Measurements from ENCODE around the gene MYPOP. TPM values are rescaled to one million over a fixed set of nuclear protein-coding genes. Genes with fewer than 3 reads are reported as not detected.
A peak's percentile ranks its signal among the peaks of the same experiment; 100 is the strongest.

Gene MYPOP
- total RNA-seq, 1 donor from 2014 or later, result 1.6 TPM

- H3K36me3 ChIP-seq, result no peaks in the 10 kb centered on the region
Measured at GRCh38 chr19:45866400-45867176, 35.8 kb downstream of the MYPOP start.

GRCh38 chr19:45865269-45865948 lies 37.0 kb downstream of the MYPOP start:
- Histone ChIP-seq H3K4me3 (no peak overlapping the region), H3K27ac (no peak overlapping the region), H3K4me1 (peaks cover 4 to 15% of the 10 kb centered on the region in 2 donors), H3K9me3 (no peaks in the 10 kb centered on the region), H3K36me3 (no peaks in the 10 kb centered on the region), H3K27me3 (peaks cover 9% of the 10 kb centered on the region)
- no peak for TF ChIP-seq CTCF (IDR thresholded peaks at IDR 0.05)
- intact Hi-C loops (cut with DNase I), result no loop called here
- DNase-seq (ENCODE audit: low spot score in 2 of 2), result no peak

More at GRCh38 chr19:45866400-45867176, 35.8 kb downstream of the MYPOP start:
- peaks cover 4 to 13% of the 10 kb centered on the region in 2 donors for H3K4me1 ChIP-seq
- no peak overlapping the region for H3K4me3 ChIP-seq
- H3K9me3 ChIP-seq, result no peaks in the 10 kb centered on the region
- no peak overlapping the region for H3K27ac ChIP-seq
- TF ChIP-seq CTCF (IDR thresholded peaks at IDR 0.05), result no peak
- DNase-seq (ENCODE audit: low spot score in 2 of 2), result no peak
- intact Hi-C loops (cut with DNase I), result no loop called here
- peaks cover 9% of the 10 kb centered on the region for H3K27me3 ChIP-seq

- no peaks in the 10 kb centered on the region for H3K9me3 ChIP-seq
- peaks cover 0 to 3% of the 10 kb centered on the region in 2 donors for H3K36me3 ChIP-seq
- no peak for TF ChIP-seq CTCF (IDR thresholded peaks at IDR 0.05)
- peaks cover 9% of the 10 kb centered on the region for H3K27me3 ChIP-seq
- intact Hi-C loops (cut with DNase I), result no loop called here
- H3K4me1 ChIP-seq, result peaks cover 4 to 15% of the 10 kb centered on the region in 2 donors
- no peak overlapping the region for H3K27ac ChIP-seq
- H3K4me3 ChIP-seq, result peak overlapping the region; percentile 73 to 88
- no peak for DNase-seq (ENCODE audit: low spot score in 2 of 2)
Measured at GRCh38 chr19:45864629-45865082, 37.8 kb downstream of the MYPOP start.

GRCh38 chr19:45863840-45864628 lies 38.4 kb downstream of the MYPOP start, which contains the start of gene FOXA3:
Gene FOXA3 (plus strand): TSS chr19:45864326. CDS start chr19:45864457, 131 bp downstream.
- Histone ChIP-seq H3K27me3 (peaks cover 9% of the 10 kb centered on the region), H3K36me3 (peaks cover 6 to 8% of the 10 kb centered on the region in 2 donors), H3K9me3 (no peaks in the 10 kb centered on the region), H3K4me1 (peaks cover 4 to 15% of the 10 kb centered on the region in 2 donors), H3K4me3 (peak within 1 kb of the TSS; percentile 73 to 88), H3K27ac (no peak within 1 kb of the TSS)
- DNase-seq (ENCODE audit: low spot score in 2 of 2), result peak in 1 of 2 donors; percentile 72
- peak; percentile 38 to 59 (median 39) for TF ChIP-seq CTCF (IDR thresholded peaks at IDR 0.05)
- intact Hi-C loops (cut with DNase I), result loop anchor here (1.0 to 2.0 kb wide), 7 partner anchors 22 to 133 kb away; partner anchors contain the start of genes CCDC61, FBXO46, IRF2BP1 and MYPOP

- Histone ChIP-seq H3K9me3 (no peaks in the 10 kb centered on the region), H3K36me3 (peaks cover 6 to 8% of the 10 kb centered on the region in 2 donors), H3K27ac (no peak overlapping the region), H3K27me3 (peaks cover 9% of the 10 kb centered on the region), H3K4me1 (peaks cover 4 to 15% of the 10 kb centered on the region in 2 donors), H3K4me3 (peak overlapping the region; percentile 73 to 88)
- intact Hi-C loops (cut with DNase I), result loop anchor here (1.0 to 2.0 kb wide), 7 partner anchors 23 to 133 kb away; partner anchors contain the start of genes CCDC61, FBXO46, IRF2BP1 and MYPOP
- DNase-seq (ENCODE audit: low spot score in 2 of 2), result no peak
- TF ChIP-seq CTCF (IDR thresholded peaks at IDR 0.05), result no peak
Measured at GRCh38 chr19:45863335-45863839, 39.0 kb downstream of the MYPOP start.
